Naive thymus-derived CD4-positive, alpha-beta T cell (primary cell): ENCODE measurements around the gene KRT6B. TPM values are rescaled to one million over a fixed set of nuclear protein-coding genes. Genes with fewer than 3 reads are reported as not detected.

Experiments
- ATAC-seq: fragments of 150-1000 bp; cut with Tn5 transposase; 2 replicates; pipeline ENCODE4 v1.10.0; 2021; ENCODE audit warnings: mild to moderate bottlenecking, moderate library complexity
- CTCF ChIA-PET: fragments of 350-600 bp; sonication (Branson Sonifier 250); formaldehyde crosslinking; loops from one replicate; lab custom pipeline; 2021; ENCODE audit warnings: antibody characterized with exemption; lab: Charles Lee
- POLR2A ChIA-PET: fragments of 350-600 bp; sonication (Branson Sonifier 250); formaldehyde crosslinking; loops from one replicate; lab custom pipeline; 2021; ENCODE audit warnings: antibody characterized with exemption, inconsistent platforms; lab: Charles Lee
- DNase-seq, 9 donors: peaks; one replicate each; pipeline versions ENCODE4 v3.0.0 to v3.0.0-alpha.2; 2020 to 2022; ENCODE audit warnings: mixed read lengths in 1 of 9
- H3K27ac ChIP-seq: one replicate; pipeline ENCODE4 v1.7.0; 2013; ENCODE audit warnings: mild to moderate bottlenecking, low read depth, low read length, moderate library complexity
- H3K27me3 ChIP-seq, 2 donors: one replicate each; pipeline ENCODE4 v1.7.0; 2013; ENCODE audit warnings: low read length in 2 of 2, mild to moderate bottlenecking in 2 of 2, moderate library complexity in 2 of 2; ENCODE audit not compliant: control insufficient read depth in 2 of 2, insufficient read depth in 2 of 2
- H3K36me3 ChIP-seq, 3 experiments: 1 replicate in 2 of 3; 2 replicates in 1 of 3; pipeline ENCODE4 v1.7.0; 2013; ENCODE audit warnings: low read length in 3 of 3, mild to moderate bottlenecking in 3 of 3, moderate library complexity in 1 of 3; ENCODE audit not compliant: insufficient read depth in 3 of 3, control insufficient read depth in 2 of 3
- H3K4me1 ChIP-seq, 2 donors: one replicate each; pipeline ENCODE4 v1.7.0; 2013; ENCODE audit warnings: low read length in 2 of 2, mild to moderate bottlenecking in 2 of 2, moderate library complexity in 1 of 2; ENCODE audit not compliant: control insufficient read depth in 2 of 2, insufficient read depth in 2 of 2
- H3K4me3 ChIP-seq: 2 replicates; pipeline ENCODE4 v1.7.0; 2013; ENCODE audit warnings: mild to moderate bottlenecking, low read length
- H3K9me3 ChIP-seq, 3 experiments: 1 replicate in 2 of 3; 2 replicates in 1 of 3; pipeline ENCODE4 v1.7.0; 2013; ENCODE audit warnings: low read length in 3 of 3; ENCODE audit not compliant: control insufficient read depth in 2 of 3
- H3K27ac Mint-ChIP-seq, 9 donors: one replicate each; pipeline ENCODE4 v1.8.0; 2020 to 2022; ENCODE audit warnings: mixed read lengths in 9 of 9, mild to moderate bottlenecking in 8 of 9, moderate library complexity in 5 of 9, inconsistent platforms in 2 of 9
- H3K27me3 Mint-ChIP-seq, 5 donors: one replicate each; pipeline ENCODE4 v1.8.0; 2021 to 2022; ENCODE audit warnings: mixed read lengths in 5 of 5, mild to moderate bottlenecking in 1 of 5
- H3K36me3 Mint-ChIP-seq, 5 donors: one replicate each; pipeline ENCODE4 v1.8.0; 2020 to 2022; ENCODE audit warnings: mixed read lengths in 5 of 5, mild to moderate bottlenecking in 3 of 5, inconsistent platforms in 1 of 5
- H3K4me1 Mint-ChIP-seq, 7 donors: one replicate each; pipeline ENCODE4 v1.8.0; 2020 to 2022; ENCODE audit warnings: mixed read lengths in 7 of 7, mild to moderate bottlenecking in 3 of 7, inconsistent platforms in 1 of 7
- H3K4me3 Mint-ChIP-seq, 10 donors: one replicate each; pipeline ENCODE4 v1.8.0; 2020 to 2022; ENCODE audit warnings: mild to moderate bottlenecking in 10 of 10, mixed read lengths in 10 of 10, moderate library complexity in 6 of 10, inconsistent platforms in 2 of 10
- H3K9me3 Mint-ChIP-seq, 11 donors: one replicate each; pipeline ENCODE4 v1.8.0; 2020 to 2022; ENCODE audit warnings: mixed read lengths in 11 of 11, mild to moderate bottlenecking in 4 of 11, inconsistent platforms in 1 of 11, moderate library complexity in 1 of 11
- intact Hi-C, 2 donors: fragments of 100-400 bp; cut with micrococcal nuclease; formaldehyde crosslinking; loops; one replicate each; pipeline ENCODE4 v1.15.1; 2023
- polyA plus RNA-seq, 2 donors: library from polyadenylated mRNA; unstranded; fragments of 300-500 nt; fragmentation: Illumina TruSeq; gene quantifications; one replicate each; pipeline ENCODE4 v1.2.3, GENCODE V29; 2021
- total RNA-seq, 6 experiments: library from RNA in 5 of 6; stranded (reverse) in 5 of 6; gene quantifications; 1 replicate in 5 of 6; 2 replicates in 1 of 6; pipeline ENCODE4 v1.2.3 and lab custom pipeline; 2021 to 2026

The KRT6B gene
- total and polyA plus RNA-seq, 7 experiments from 2014 or later: not detected

GRCh38 chr12:52434760-52435530 is 17.0 kb downstream of the KRT6B start:
- Histone ChIP-seq H3K9me3 (no peaks in the 10 kb centered on the region), H3K27me3 (no peaks in the 10 kb centered on the region), H3K27ac (no peak overlapping the region), H3K4me3 (no peak overlapping the region), H3K4me1 (no peaks in the 10 kb centered on the region), H3K36me3 (no peaks in the 10 kb centered on the region)
- no peaks in the 10 kb centered on the region for H3K36me3 Mint-ChIP-seq
- ATAC-seq: no peak
- no peaks in the 10 kb centered on the region for H3K9me3 Mint-ChIP-seq
- POLR2A ChIA-PET: no interaction called here
- CTCF ChIA-PET: no interaction called here
- no peaks in the 10 kb centered on the region for H3K4me1 Mint-ChIP-seq
- no peak for DNase-seq
- intact Hi-C loops: no loop called here
- no peak overlapping the region for H3K4me3 Mint-ChIP-seq
- H3K27ac Mint-ChIP-seq: no peak overlapping the region
- peaks cover 15 to 46% (median 27%) of the 10 kb centered on the region in 5 donors for H3K27me3 Mint-ChIP-seq

GRCh38 chr12:52434081-52434733 is 17.7 kb downstream of the KRT6B start, which contains the start of gene KRT75:
Gene KRT75, minus strand, starts transcription at chr12:52434371. Its CDS starts 67 bp downstream, at chr12:52434304.
- Mint-ChIP-seq H3K27me3 (peaks cover 17 to 48% (median 32%) of the 10 kb centered on the region in 5 donors), H3K36me3 (no peaks in the 10 kb centered on the region), H3K4me3 (no peak within 1 kb of the TSS), H3K9me3 (no peaks in the 10 kb centered on the region), H3K4me1 (no peaks in the 10 kb centered on the region), H3K27ac (no peak within 1 kb of the TSS)
- ATAC-seq (no peak), DNase-seq (no peak)
- ChIA-PET POLR2A (no interaction called here), CTCF (no interaction called here)
- H3K27me3 ChIP-seq: no peaks in the 10 kb centered on the region
- intact Hi-C loops: no loop called here
- no peaks in the 10 kb centered on the region for H3K9me3 ChIP-seq
- H3K27ac ChIP-seq: no peak within 1 kb of the TSS
- no peaks in the 10 kb centered on the region for H3K36me3 ChIP-seq
- H3K4me1 ChIP-seq: no peaks in the 10 kb centered on the region
- H3K4me3 ChIP-seq: no peak within 1 kb of the TSS

GRCh38 chr12:52433501-52434080 is 18.4 kb downstream of the KRT6B start:
- Mint-ChIP-seq H3K27ac (no peak overlapping the region), H3K4me3 (no peak overlapping the region), H3K9me3 (no peaks in the 10 kb centered on the region), H3K27me3 (peaks cover 22 to 48% (median 35%) of the 10 kb centered on the region in 5 donors), H3K36me3 (no peaks in the 10 kb centered on the region), H3K4me1 (no peaks in the 10 kb centered on the region)
- Histone ChIP-seq H3K27ac (no peak overlapping the region), H3K27me3 (no peaks in the 10 kb centered on the region), H3K4me1 (no peaks in the 10 kb centered on the region), H3K36me3 (no peaks in the 10 kb centered on the region), H3K9me3 (no peaks in the 10 kb centered on the region), H3K4me3 (no peak overlapping the region)
- POLR2A ChIA-PET: no interaction called here
- ATAC-seq (no peak), DNase-seq (no peak)
- intact Hi-C loops: no loop called here
- CTCF ChIA-PET: no interaction called here

GRCh38 chr12:52432559-52433207 is 19.3 kb downstream of the KRT6B start:
- H3K27ac Mint-ChIP-seq: no peak overlapping the region
- CTCF ChIA-PET: no interaction called here
- intact Hi-C loops: no loop called here
- Histone ChIP-seq H3K4me3 (no peak overlapping the region), H3K36me3 (no peaks in the 10 kb centered on the region), H3K27ac (no peak overlapping the region), H3K9me3 (no peaks in the 10 kb centered on the region), H3K27me3 (no peaks in the 10 kb centered on the region), H3K4me1 (no peaks in the 10 kb centered on the region)
- no peaks in the 10 kb centered on the region for H3K9me3 Mint-ChIP-seq
- H3K27me3 Mint-ChIP-seq: peaks cover 22 to 48% (median 35%) of the 10 kb centered on the region in 5 donors
- H3K4me3 Mint-ChIP-seq: no peak overlapping the region
- ATAC-seq (no peak), DNase-seq (no peak)
- H3K36me3 Mint-ChIP-seq: no peaks in the 10 kb centered on the region
- POLR2A ChIA-PET: no interaction called here
- H3K4me1 Mint-ChIP-seq: no peaks in the 10 kb centered on the region

GRCh38 chr12:52428121-52428520 is 23.8 kb downstream of the KRT6B start:
- Mint-ChIP-seq H3K9me3 (no peaks in the 10 kb centered on the region), H3K36me3 (no peaks in the 10 kb centered on the region), H3K4me3 (no peak overlapping the region), H3K27ac (no peak overlapping the region), H3K27me3 (peaks cover 18 to 45% (median 30%) of the 10 kb centered on the region in 5 donors), H3K4me1 (no peaks in the 10 kb centered on the region)
- Histone ChIP-seq H3K4me3 (no peak overlapping the region), H3K36me3 (no peaks in the 10 kb centered on the region), H3K4me1 (no peaks in the 10 kb centered on the region), H3K27me3 (no peaks in the 10 kb centered on the region), H3K27ac (no peak overlapping the region), H3K9me3 (no peaks in the 10 kb centered on the region)
- DNase-seq: no peak
- CTCF ChIA-PET: no interaction called here
- POLR2A ChIA-PET: no interaction called here
- ATAC-seq: no peak
- intact Hi-C loops: no loop called here

GRCh38 chr12:52427083-52427482 is 24.9 kb downstream of the KRT6B start:
- Histone ChIP-seq H3K27me3 (no peaks in the 10 kb centered on the region), H3K36me3 (no peaks in the 10 kb centered on the region), H3K9me3 (no peaks in the 10 kb centered on the region), H3K27ac (no peak overlapping the region), H3K4me3 (no peak overlapping the region), H3K4me1 (no peaks in the 10 kb centered on the region)
- Mint-ChIP-seq H3K9me3 (no peaks in the 10 kb centered on the region), H3K27ac (no peak overlapping the region), H3K27me3 (peaks cover 8 to 40% (median 20%) of the 10 kb centered on the region in 5 donors), H3K4me1 (no peaks in the 10 kb centered on the region), H3K4me3 (no peak overlapping the region), H3K36me3 (no peaks in the 10 kb centered on the region)
- DNase-seq: no peak
- intact Hi-C loops: no loop called here
- POLR2A ChIA-PET: no interaction called here
- no peak for ATAC-seq
- CTCF ChIA-PET: no interaction called here
